K562 (cell line): ENCODE data around the gene NELL1. TPM values are rescaled to one million over a fixed set of nuclear protein-coding genes. Genes with fewer than 3 reads are reported as not detected.

Experiments
- ATAC-seq: fragments of 200-7000 bp; cut with Tn5 transposase; 3 replicates; pipeline ENCODE4 v1.9.1; 2020; ENCODE audit warnings: moderate library complexity
- BruUV-seq: library from RNA; stranded (reverse); fragments of 400-500 nt; replicated peaks from 2 replicates; lab custom pipeline; 2021; lab: Mats Ljungman, UMichigan
- CTCF ChIA-PET: fragments of 300-600 bp; formaldehyde crosslinking; extraction: SDS; loops from one replicate; lab custom pipeline; 2021; ENCODE audit warnings: low intra/inter-chr PET ratio; lab: Yijun Ruan, JAX
- POLR2A ChIA-PET: fragments of 300-600, 350-650 bp; sonication (Branson Sonifier 250); formaldehyde crosslinking; extraction: SDS; loops from one replicate; lab custom pipeline; 2021; ENCODE audit warnings: antibody characterized with exemption, inconsistent platforms; lab: Yijun Ruan, JAX
- DNase-seq, 4 experiments: peaks; one replicate each; pipeline versions ENCODE4 v3.0.0 to v3.0.0-alpha.2; 2011 to 2018; ENCODE audit warnings: low spot score in 3 of 4, mixed read lengths in 3 of 4; ENCODE audit errors: extremely low read depth in 1 of 4
- FAIRE-seq: peaks from 2 replicates; lab custom pipeline; 2011; peaks lifted over from hg19 to GRCh38; lab: Jason Lieb, UNC
- H2AFZ ChIP-seq: 2 replicates; pipeline ENCODE4 v1.6.0; 2011; ENCODE audit warnings: low read depth, low read length, control low read depth, inconsistent platforms
- H3K27ac ChIP-seq: fragments of 200-600 bp; 3 replicates; pipeline ENCODE4 v1.8.0; 2011; ENCODE audit warnings: low read depth, mild to moderate bottlenecking, control low read depth, inconsistent platforms, low read length, moderate library complexity, mixed read lengths; ENCODE audit errors: extremely low read depth
- H3K27me3 ChIP-seq, 2 experiments: fragments of 300-600 bp in 1 of 2; 2 replicates in 1 of 2; 3 replicates in 1 of 2; pipeline versions ENCODE4 v1.6.0 to v1.8.0; 2011; ENCODE audit warnings: inconsistent platforms in 2 of 2, low read length in 2 of 2, mild to moderate bottlenecking in 1 of 2, mixed read lengths in 1 of 2, moderate library complexity in 1 of 2; ENCODE audit not compliant: control insufficient read depth in 2 of 2, insufficient read depth in 2 of 2
- H3K36me3 ChIP-seq: fragments of 300-600 bp; 3 replicates; pipeline ENCODE4 v1.8.0; 2011; ENCODE audit warnings: mild to moderate bottlenecking, low read length, inconsistent platforms; ENCODE audit not compliant: control insufficient read depth, insufficient read depth
- H3K4me1 ChIP-seq, 2 experiments: fragments of 200-600 bp in 1 of 2; replicated peaks in 1 of 2; 2 replicates in 1 of 2; 3 replicates in 1 of 2; pipeline versions ENCODE4 v1.5.1 to v1.8.0; 2011; ENCODE audit warnings: inconsistent platforms in 2 of 2, low read length in 2 of 2, mild to moderate bottlenecking in 1 of 2, mixed read lengths in 1 of 2, moderate library complexity in 1 of 2; ENCODE audit not compliant: control insufficient read depth in 2 of 2, insufficient read depth in 2 of 2
- H3K4me2 ChIP-seq: 2 replicates; pipeline ENCODE4 v1.6.1; 2011; ENCODE audit warnings: low read length, control low read depth, inconsistent platforms, mixed read lengths; ENCODE audit not compliant: insufficient read depth
- H3K4me3 ChIP-seq: fragments of 200-600 bp; sonication (generic), shearing (Covaris generic); 2 replicates; pipeline ENCODE4 v1.5.1; 2016; ENCODE audit warnings: control low read depth, inconsistent platforms
- H3K79me2 ChIP-seq: fragments of 200-600 bp; 3 replicates; pipeline ENCODE4 v1.8.0; 2011; ENCODE audit warnings: low read length, inconsistent platforms; ENCODE audit not compliant: control insufficient read depth, insufficient read depth
- H3K9ac ChIP-seq, 2 experiments: 2 replicates each; pipeline versions ENCODE4 v1.6.0 to v1.6.1; 2011; ENCODE audit warnings: low read depth in 2 of 2, low read length in 2 of 2, control low read depth in 1 of 2, inconsistent platforms in 1 of 2, mild to moderate bottlenecking in 1 of 2, mixed read lengths in 1 of 2; ENCODE audit not compliant: insufficient read depth in 1 of 2
- H3K9me1 ChIP-seq: one replicate; pipeline ENCODE4 v1.6.0; 2011; ENCODE audit warnings: inconsistent platforms, mild to moderate bottlenecking, low read length, moderate library complexity; ENCODE audit not compliant: control insufficient read depth, insufficient read depth
- H3K9me3 ChIP-seq: replicated peaks from 2 replicates; pipeline ENCODE4 v1.5.1; 2011; ENCODE audit warnings: low read depth, low read length, inconsistent platforms; ENCODE audit not compliant: control insufficient read depth, insufficient read depth
- H4K20me1 ChIP-seq: replicated peaks from 2 replicates; pipeline ENCODE4 v1.6.1; 2011; ENCODE audit warnings: low read length, inconsistent platforms, mixed read lengths; ENCODE audit not compliant: control insufficient read depth, insufficient read depth
- CHD7 ChIP-seq: fragments of 200-600 bp; sonication (generic); IDR thresholded peaks from one replicate; pipeline ENCODE4 v1.6.1; 2012; ENCODE audit warnings: mild to moderate bottlenecking, low read depth, low read length, inconsistent platforms
- HINFP ChIP-seq: fragments of 450-650 bp; conservative IDR thresholded peaks from 2 replicates; pipeline ENCODE4 v1.6.1; 2016; ENCODE audit warnings: missing genetic modification characterization, low read depth, mild to moderate bottlenecking, control low read depth, missing compliant biosample characterization
- KAT8 ChIP-seq: fragments of 450-650 bp; IDR thresholded peaks from 2 replicates; pipeline ENCODE4 v1.6.1; 2016; ENCODE audit warnings: low read depth, mild to moderate bottlenecking
- KLF13 ChIP-seq: fragments of 450-650 bp; IDR thresholded peaks from 2 replicates; pipeline ENCODE4 v1.6.1; 2016; ENCODE audit warnings: missing genetic modification characterization, low read depth, mild to moderate bottlenecking, missing compliant biosample characterization, moderate library complexity, borderline replicate concordance
- NONO ChIP-seq, 2 experiments: fragments of 200-400 bp in 1 of 2; fragments of 450-650 bp in 1 of 2; formaldehyde crosslinking in 1 of 2; IDR thresholded peaks; 2 replicates each; pipeline ENCODE4 v1.6.1; 2017; ENCODE audit warnings: low read depth in 2 of 2, mild to moderate bottlenecking in 2 of 2, moderate library complexity in 2 of 2, low read length in 1 of 2
- TBP ChIP-seq: optimal IDR thresholded peaks from 2 replicates; pipeline ENCODE3; 2011; ENCODE audit warnings: low read depth, low read length, improper control_type of control experiment
- ZBTB12 ChIP-seq: fragments of 250-450 bp; sonication (Bioruptor Pico); IDR thresholded peaks from 2 replicates; pipeline ENCODE4 v1.4.0; 2020
- ZNF583 ChIP-seq: fragments of 250-450 bp; sonication (Bioruptor Pico); IDR thresholded peaks from 2 replicates; pipeline ENCODE4 v1.4.0; 2020
- ZNF695 ChIP-seq: fragments of 450-650 bp; formaldehyde crosslinking; IDR thresholded peaks from 2 replicates; pipeline ENCODE4 v1.4.0; 2020; ENCODE audit warnings: mild to moderate bottlenecking, moderate library complexity
- WGBS: fragments of 100-300 bp; shearing (Covaris generic); methylation state at CpG from one replicate; pipeline ENCODE4 v1.1.6; 2016; ENCODE audit warnings: low coverage, mixed read lengths; ENCODE audit not compliant: insufficient coverage; ENCODE audit errors: missing lambda C conversion rate; 5-methylcytosine and 5-hydroxymethylcytosine counted together
- in situ Hi-C: fragments of 300-500 bp; cut with MboI; formaldehyde crosslinking; loops from 4 replicates; pipeline ENCODE4 v1.15.0; 2018; ENCODE audit warnings: inconsistent platforms, mixed read lengths
- intact Hi-C: fragments of 100-400 bp; cut with micrococcal nuclease; formaldehyde crosslinking; loops from 2 replicates; pipeline ENCODE4 v1.14.2; 2022
- polyA plus RNA-seq, 8 experiments: library from polyadenylated mRNA; depleted of rRNA in 4 of 8; stranded (reverse) in 5 of 8; unstranded in 3 of 8; fragments of >200 nt; fragmentation: Nextera tagmentation in 2 of 8; fragmentation: Illumina TruSeq in 1 of 8; extraction: Ambion mirVana in 2 of 8; extraction: Trizol in 1 of 8; gene quantifications; 2 replicates each; pipeline versions ENCODE4 v1.2.1 to v1.2.3, GENCODE V29; 2011 to 2014; ENCODE audit warnings: inconsistent platforms in 1 of 8, missing spikeins in 1 of 8
- total RNA-seq, 7 experiments: library from RNA; depleted of rRNA in 6 of 7; stranded (reverse); fragments of >200 nt in 6 of 7; fragmentation: Illumina TruSeq in 2 of 7; extraction: Trizol in 2 of 7; gene quantifications; 2 replicates each; pipeline versions ENCODE4 v1.2.1 to v1.2.3, GENCODE V29; 2011 to 2021; ENCODE audit warnings: low replicate concordance in 1 of 7

NELL1 gene
- total and polyA plus RNA-seq, 9 of the 15 experiments (the other 6 are each of a cell fraction or from before 2014, with no cell fraction given), result not detected

DNA sequence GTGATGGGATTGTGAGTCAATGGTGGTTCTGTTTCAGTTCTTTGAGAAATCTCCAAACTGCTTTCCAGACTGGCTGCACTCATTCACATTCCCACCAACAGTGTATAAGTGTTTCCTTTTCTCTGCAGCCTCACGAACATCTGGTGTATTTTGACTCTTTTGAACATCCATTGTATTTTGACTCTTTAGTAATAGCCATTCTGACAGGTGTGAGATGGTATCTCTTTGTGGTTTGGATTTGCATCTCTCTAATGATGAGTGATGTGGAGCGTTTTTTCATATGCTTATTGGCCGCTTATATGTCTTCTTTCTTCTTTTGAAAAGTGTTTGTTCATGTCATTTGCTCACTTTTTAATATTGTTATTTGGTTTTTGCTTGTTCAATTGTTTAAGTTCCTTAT is 19.4 kb downstream of the NELL1 start:
- 0% methylated on average over 3 of the region's 3 CpGs for WGBS
- Histone ChIP-seq H3K27me3 (no peaks in the 10 kb centered on the region), H3K4me1 (no peaks in the 10 kb centered on the region), H3K4me2 (no peak overlapping the region), H3K9ac (no peak overlapping the region), H3K9me1 (no peaks in the 10 kb centered on the region), H3K79me2 (no peaks in the 10 kb centered on the region), H3K4me3 (no peak overlapping the region), H3K9me3 (no peaks in the 10 kb centered on the region), H3K27ac (no peak overlapping the region), H2AFZ (no peak overlapping the region), H4K20me1 (no peaks in the 10 kb centered on the region), H3K36me3 (no peaks in the 10 kb centered on the region)
- no TSS peak for BruUV-seq
- CTCF ChIA-PET, result no interaction called here
- DNase-seq (no peak), ATAC-seq (no peak), FAIRE-seq (no peak)
- in situ Hi-C loops, result no loop called here
- POLR2A ChIA-PET, result no interaction called here
- intact Hi-C loops, result no loop called here
- TF ChIP-seq HINFP (tag), result no peak
- no peak for TF ChIP-seq ZNF695 (CRISPR knock-in tag)
- TF ChIP-seq TBP, result no peak
- TF ChIP-seq ZNF583 (CRISPR knock-in tag), result no peak
- no peak for TF ChIP-seq KAT8
- TF ChIP-seq CHD7, result no peak
- TF ChIP-seq KLF13 (tag), result no peak
- TF ChIP-seq NONO (IDR thresholded peaks at IDR 0.05; ENCODE audit: low read depth in 2 of 2, low read length in 1 of 2), result no peak
- no peak for TF ChIP-seq ZBTB12
